ENCODE measurements around the gene BBS7. TPM values are rescaled to one million over a fixed set of nuclear protein-coding genes. Genes with fewer than 3 reads are reported as not detected.

BBS7 gene
- total and polyA plus RNA-seq, 2 experiments from 2014 or later: 14.8 to 30.8 TPM

- Mint-ChIP-seq H3K27ac (no peak overlapping the region; the same call in 1 of the 2 replicates), H3K27me3 (ENCODE audit: insufficient read depth, low read depth, poor library complexity) (peaks cover 3% of the 10 kb centered on the region), H3K36me3 (ENCODE audit: low read depth) (no peaks in the 10 kb centered on the region), H3K4me1 (no peaks in the 10 kb centered on the region; the same call in 2 of the 3 replicates), H3K4me3 (no peak overlapping the region), H3K9me3 (no peaks in the 10 kb centered on the region)
- Histone ChIP-seq H3K27me3 (ENCODE audit: insufficient read depth) (no peaks in the 10 kb centered on the region), H3F3A (replicated peaks; ENCODE audit: low read depth) (no peaks in the 10 kb centered on the region), H3K27ac (ENCODE audit: low read depth) (no peak overlapping the region), H3K36me3 (ENCODE audit: insufficient read depth) (no peaks in the 10 kb centered on the region), H3K4me2 (no peak overlapping the region), H3K9me2 (ENCODE audit: insufficient read depth) (no peaks in the 10 kb centered on the region), H2AFZ (no peak overlapping the region), H3K4me1 (ENCODE audit: insufficient read depth) (no peaks in the 10 kb centered on the region; the same call in 1 of the 2 replicates), H3K4me3 (no peak overlapping the region), H4K20me1 (replicated peaks; ENCODE audit: insufficient read depth) (no peaks in the 10 kb centered on the region), H3K79me2 (replicated peaks; ENCODE audit: insufficient read depth) (no peaks in the 10 kb centered on the region)
- no peak for DNase-seq (ENCODE audit: low spot score)
- no peak for ATAC-seq
- TF ChIP-seq, protein P1, sequence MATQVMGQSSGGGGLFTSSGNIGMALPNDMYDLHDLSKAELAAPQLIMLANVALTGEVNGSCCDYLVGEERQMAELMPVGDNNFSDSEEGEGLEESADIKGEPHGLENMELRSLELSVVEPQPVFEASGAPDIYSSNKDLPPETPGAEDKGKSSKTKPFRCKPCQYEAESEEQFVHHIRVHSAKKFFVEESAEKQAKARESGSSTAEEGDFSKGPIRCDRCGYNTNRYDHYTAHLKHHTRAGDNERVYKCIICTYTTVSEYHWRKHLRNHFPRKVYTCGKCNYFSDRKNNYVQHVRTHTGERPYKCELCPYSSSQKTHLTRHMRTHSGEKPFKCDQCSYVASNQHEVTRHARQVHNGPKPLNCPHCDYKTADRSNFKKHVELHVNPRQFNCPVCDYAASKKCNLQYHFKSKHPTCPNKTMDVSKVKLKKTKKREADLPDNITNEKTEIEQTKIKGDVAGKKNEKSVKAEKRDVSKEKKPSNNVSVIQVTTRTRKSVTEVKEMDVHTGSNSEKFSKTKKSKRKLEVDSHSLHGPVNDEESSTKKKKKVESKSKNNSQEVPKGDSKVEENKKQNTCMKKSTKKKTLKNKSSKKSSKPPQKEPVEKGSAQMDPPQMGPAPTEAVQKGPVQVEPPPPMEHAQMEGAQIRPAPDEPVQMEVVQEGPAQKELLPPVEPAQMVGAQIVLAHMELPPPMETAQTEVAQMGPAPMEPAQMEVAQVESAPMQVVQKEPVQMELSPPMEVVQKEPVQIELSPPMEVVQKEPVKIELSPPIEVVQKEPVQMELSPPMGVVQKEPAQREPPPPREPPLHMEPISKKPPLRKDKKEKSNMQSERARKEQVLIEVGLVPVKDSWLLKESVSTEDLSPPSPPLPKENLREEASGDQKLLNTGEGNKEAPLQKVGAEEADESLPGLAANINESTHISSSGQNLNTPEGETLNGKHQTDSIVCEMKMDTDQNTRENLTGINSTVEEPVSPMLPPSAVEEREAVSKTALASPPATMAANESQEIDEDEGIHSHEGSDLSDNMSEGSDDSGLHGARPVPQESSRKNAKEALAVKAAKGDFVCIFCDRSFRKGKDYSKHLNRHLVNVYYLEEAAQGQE (IDR thresholded peaks at IDR 0.05; ENCODE audit: unreplicated experiment): no peak
- TF ChIP-seq ZNF114 (CRISPR knock-in tag; IDR thresholded peaks at IDR 0.05) (no peak), STAT1 (IDR thresholded peaks at IDR 0.05; ENCODE audit: unreplicated experiment) (no peak), JUNB (IDR thresholded peaks at IDR 0.05; ENCODE audit: unreplicated experiment) (no peak), ZNF331 (CRISPR knock-in tag; IDR thresholded peaks at IDR 0.05; ENCODE audit: low read depth) (no peak), POLR2AphosphoS5 (IDR thresholded peaks at IDR 0.05; ENCODE audit: low read depth) (no peak), CREB1 (CRISPR knock-in tag; IDR thresholded peaks at IDR 0.05; ENCODE audit: low read depth) (no peak), EZH2 (IDR thresholded peaks at IDR 0.05; ENCODE audit: low read depth, unreplicated experiment) (no peak), ETS1 (IDR thresholded peaks at IDR 0.05) (no peak), CTCF (conservative IDR thresholded peaks at IDR 0.05; ENCODE audit: low read depth in 2 of 2) (no peak)
Measured at GRCh38 chr4:121888134-121888533, 17.9 kb upstream of the BBS7 start.
